GM19452 (cell line): Measurements from ENCODE around the gene ADAMTS8.

Experiments
- ATAC-seq: cut with Tn5 transposase; IDR thresholded peaks from one replicate; pipeline ENCODE4 v1.9.1; 2021; ENCODE audit not compliant: unreplicated experiment

The ADAMTS8 gene

GRCh38 chr11:130421199-130421585 lies 7.2 kb downstream of the ADAMTS8 start:
- ATAC-seq: no peak

- no peak for ATAC-seq
Observed at GRCh38 chr11:130420478-130421198, 7.8 kb downstream of the ADAMTS8 start.

GRCh38 chr11:130418756-130419155 lies 9.7 kb downstream of the ADAMTS8 start:
- ATAC-seq: no peak

DNA sequence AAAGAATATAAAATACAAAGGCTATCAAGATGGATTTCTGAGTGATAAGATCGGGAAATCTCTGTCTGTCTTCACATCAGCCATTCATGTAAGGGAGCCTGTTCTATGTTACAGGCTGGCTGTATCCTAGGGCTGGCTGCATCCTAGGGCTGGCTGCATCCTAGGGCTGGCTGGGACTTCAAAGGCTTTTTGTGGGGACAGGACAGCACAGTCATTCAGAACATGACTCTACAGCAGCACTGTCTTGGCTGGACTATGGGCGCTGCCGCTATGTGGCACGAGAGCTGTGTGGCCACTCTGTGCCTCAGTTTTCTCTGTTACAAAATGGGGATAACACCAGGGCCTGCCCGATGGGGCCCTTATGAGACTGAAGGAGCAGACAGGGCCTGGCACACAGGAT lies 10.2 kb downstream of the ADAMTS8 start:
- ATAC-seq: no peak

DNA sequence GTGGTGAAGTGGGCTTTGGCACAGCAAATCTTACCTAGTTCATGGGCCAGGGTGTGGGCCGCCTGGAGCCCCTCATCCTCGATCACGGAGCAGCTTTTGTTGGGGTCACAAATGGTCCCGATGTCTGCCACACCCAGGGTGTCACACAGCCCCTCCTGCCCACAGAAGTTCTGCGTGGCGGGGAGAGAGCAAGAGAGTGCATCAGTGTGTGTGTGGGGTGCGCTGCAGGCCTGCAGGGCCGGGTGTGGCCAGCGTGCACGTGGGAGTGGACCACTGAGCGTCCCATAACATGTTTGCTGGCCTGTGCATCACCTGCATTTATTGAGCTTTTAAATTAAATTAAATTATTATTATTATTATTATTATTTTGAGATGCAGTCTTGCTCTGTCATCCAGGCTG lies 11.5 kb downstream of the ADAMTS8 start:
- ATAC-seq: no peak

- ATAC-seq: no peak
Observed at GRCh38 chr11:130416530-130416882, 11.9 kb downstream of the ADAMTS8 start.

DNA sequence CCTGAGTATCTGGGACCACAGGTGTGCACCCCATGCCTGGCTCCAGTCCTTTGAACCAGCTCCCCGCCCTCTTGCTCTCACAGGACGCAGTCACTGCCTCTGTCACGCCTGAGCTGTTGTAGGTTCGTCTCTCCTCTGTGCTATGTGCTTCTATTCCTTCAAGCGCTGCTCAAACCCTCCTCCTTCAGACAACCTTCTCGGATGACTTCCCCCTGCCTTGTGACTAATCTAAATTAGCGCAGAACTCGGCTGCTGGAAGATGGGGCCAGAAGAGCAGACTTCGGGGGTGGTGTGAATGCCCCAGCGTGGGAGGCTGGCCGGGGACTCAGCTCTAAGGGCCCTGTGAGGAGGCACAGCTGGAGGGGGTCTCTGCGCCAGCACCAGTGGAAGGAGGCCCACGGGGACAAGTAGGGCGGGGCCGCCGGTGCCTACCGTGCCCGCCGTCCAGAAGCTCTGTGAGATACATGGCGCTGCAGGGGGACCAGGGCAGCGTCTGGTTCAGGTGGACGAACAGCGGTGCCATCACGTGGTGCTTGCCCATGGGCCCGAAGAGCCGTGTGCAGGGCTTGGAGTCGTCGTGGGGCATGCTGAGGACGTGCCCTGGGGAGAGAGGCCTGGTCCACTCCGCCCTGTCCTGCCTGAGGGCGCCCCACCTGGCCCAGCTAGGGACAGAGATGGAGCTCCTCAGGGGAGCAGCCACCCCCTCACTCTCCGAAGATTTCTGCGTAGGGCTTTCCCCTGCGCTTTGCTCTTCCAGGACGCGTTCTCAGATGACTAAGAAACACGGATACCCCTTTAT lies 12.5 kb downstream of the ADAMTS8 start:
- no peak for ATAC-seq

DNA sequence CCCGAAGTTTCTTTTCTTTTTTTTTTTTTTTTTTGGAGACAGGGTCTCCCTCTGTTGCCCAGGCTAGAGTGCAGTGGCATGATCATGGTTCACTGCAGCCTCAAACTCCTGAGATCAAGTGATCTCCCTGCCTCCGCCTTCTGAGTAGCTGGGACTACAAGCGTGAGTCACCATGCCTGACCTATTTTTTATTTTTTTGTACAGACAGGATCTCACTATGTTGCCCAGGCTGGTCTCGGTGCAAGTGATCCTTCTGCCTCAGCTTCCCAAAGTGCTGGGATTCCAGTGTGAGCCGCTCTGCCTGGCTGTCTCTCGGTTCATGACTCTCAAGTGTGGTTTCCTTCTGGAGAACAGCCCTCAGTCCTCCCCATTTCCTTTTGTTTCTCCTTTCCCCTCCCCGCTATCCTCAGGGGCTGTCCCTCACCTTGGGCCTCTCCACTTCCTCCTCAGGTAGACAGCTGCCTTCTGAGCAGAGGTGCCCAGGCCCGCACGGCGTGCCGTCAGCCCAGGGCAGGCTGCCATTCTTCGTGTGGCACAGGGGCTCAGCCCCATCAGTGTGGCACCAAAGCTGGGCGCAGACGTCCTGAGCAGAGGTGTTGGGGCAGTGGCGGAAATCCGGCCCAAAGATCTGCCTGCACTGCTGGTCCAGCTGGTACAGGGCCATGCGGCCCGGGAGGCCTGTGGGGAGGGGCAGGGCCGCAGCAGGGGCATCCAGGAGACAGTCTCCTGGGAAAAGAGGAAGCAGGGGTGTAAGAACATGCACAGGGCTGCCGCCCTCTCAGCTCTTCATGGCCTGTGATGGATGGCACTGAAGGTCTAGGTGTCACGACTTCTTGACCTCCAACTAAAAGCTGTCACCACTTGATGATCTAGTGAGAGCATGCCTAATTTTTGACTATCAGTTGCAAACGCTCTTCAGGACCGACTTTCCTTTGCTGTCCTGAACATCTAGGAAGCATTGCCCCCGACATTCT lies 14.0 kb downstream of the ADAMTS8 start:
- no peak for ATAC-seq

DNA sequence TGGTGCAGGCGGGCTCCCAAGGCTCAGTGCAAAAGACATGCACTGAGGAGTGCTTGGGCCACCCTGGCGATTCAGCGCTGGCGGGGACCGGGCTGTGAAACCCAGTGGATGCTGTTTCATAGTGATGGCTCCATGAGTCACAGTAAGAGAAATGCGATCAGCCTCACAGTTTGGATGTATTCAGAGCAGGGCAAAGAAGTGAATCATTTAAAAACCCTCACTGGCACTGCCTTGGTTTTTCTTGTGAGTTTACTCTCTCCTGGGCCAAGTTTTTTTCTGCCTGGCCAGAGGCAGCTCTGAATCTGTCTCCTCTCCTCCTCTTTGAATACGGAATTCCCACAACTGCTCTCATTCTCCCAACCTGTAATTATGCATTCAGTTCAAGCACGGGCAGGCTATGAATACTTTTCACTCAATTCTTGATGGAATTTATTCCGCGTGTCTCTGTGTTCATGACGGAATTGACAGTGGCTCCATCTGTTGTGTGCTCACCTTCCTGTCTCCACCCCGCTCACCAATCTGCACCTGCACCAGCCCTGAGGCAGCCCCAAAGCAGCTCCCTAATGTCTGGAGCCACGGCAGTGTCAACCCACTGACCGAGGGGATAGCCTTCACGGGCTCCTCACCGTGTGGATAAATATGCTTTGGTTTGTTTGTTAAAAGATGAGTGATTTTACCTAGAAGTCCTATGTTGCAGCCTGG lies 14.9 kb downstream of the ADAMTS8 start:
- no peak for ATAC-seq

DNA sequence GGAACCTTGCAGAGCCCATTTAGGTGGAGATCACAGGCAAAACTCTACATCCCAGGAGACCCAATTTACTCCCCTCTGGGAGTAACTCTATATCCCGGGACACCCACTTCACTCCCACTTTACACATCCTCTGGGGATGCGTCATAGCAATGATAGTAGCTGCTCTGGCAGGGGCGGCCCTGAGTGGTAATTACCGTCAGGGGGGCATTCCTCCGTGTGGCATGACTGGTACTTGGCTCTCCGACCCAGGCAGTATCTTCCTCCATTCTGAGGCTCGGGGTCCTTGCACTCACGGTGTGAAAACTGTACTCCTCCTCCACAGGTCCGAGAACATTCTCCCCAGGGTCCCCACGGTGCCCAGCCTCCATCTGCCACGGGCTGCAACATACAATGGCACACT lies 17.2 kb downstream of the ADAMTS8 start:
- no peak for ATAC-seq

DNA sequence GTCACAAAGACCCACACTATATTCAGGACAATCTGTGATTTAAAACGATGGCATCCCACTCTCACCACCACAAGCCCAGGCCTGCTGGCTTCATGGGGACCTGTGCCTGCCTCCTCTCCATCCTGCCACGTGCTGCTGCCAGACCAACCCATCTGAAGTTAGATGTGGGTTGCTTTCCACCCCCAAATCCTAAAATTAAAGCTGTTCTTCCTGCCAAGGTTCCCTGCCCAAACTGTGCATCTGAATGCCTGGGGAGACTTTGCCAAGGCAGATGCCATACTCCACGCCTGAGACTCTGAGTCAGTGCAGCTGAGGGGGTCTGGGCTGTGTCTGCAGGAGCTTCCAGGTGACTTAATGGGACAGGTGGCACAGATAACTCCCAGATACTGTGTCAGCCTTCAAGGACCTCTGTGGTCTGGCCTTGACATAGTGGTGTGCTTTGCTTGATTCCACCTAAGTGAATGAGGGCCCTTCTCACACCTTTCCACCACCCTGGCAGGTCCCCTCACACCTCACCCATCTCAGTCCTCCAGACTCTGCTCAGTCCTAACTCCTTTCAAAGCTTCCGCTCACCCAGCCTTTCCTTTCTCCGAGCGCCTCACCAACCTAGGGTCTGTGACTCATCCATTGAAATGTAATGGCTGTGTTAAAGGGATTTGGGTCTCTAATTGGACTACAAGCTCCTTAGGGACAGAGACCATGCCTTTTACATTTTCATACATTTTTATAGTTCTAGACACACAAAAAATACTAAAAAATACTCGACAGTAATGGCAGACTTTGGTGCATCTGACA lies 18.6 kb downstream of the ADAMTS8 start:
- no peak for ATAC-seq

GRCh38 chr11:130408901-130409300 lies 19.5 kb downstream of the ADAMTS8 start:
- no peak for ATAC-seq

GRCh38 chr11:130408401-130408890 lies 20.0 kb downstream of the ADAMTS8 start:
- ATAC-seq: no peak

- ATAC-seq: no peak
Observed at GRCh38 chr11:130407978-130408377, 20.4 kb downstream of the ADAMTS8 start.

GRCh38 chr11:130405428-130405827 lies 23.0 kb downstream of the ADAMTS8 start:
- ATAC-seq: no peak

- ATAC-seq: no peak
Observed at GRCh38 chr11:130404727-130405126, 23.7 kb downstream of the ADAMTS8 start.

GRCh38 chr11:130403967-130404366 lies 24.4 kb downstream of the ADAMTS8 start:
- ATAC-seq: no peak

DNA sequence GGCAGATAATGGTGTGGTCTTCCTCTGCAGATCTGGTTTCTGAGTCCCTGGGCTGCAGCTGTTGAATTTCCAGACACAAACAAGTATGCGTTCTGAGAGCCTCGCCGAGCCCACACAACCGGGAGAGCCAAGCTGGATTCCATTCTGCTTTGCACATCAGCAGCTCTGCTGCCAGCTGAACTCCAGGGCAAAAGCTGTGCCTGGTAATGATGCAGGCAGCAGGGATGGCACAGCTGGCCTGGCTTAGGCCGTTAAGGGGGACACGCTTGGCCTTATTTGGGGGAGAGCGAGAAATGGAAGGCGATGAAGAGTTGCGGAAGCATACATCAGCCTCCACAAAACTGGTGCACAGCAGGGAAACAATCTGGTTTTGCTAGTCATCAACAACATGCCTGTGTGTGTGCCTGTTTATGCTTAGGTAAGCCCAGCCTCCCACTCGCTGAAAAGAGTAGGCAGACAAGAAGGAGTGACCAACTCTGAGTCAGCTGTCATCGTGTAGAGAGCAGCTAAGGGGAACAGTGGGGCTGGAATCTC lies 25.1 kb downstream of the ADAMTS8 start:
- ATAC-seq: no peak

GRCh38 chr11:130402570-130402969 lies 25.8 kb downstream of the ADAMTS8 start:
- no peak for ATAC-seq
